ENCODE data around the gene UBE4B. TPM values are rescaled to one million over a fixed set of nuclear protein-coding genes. Genes with fewer than 3 reads are reported as not detected.

The UBE4B gene
- total and polyA plus RNA-seq, 2 of the 13 experiments (the other 11 are each of a cell fraction or from before 2014, with no cell fraction given), result 15.2 to 24.8 TPM

- TF ChIP-seq ZNF770 (CRISPR knock-in tag; IDR thresholded peaks at IDR 0.05) (peak; percentile 52; the same call in 1 of the 2 replicates), SMAD3 (CRISPR knock-in tag; IDR thresholded peaks at IDR 0.05) (no peak), MBD4 (IDR thresholded peaks at IDR 0.05; ENCODE audit: borderline replicate concordance, low read length) (no peak), ZNF33A (CRISPR knock-in tag; IDR thresholded peaks at IDR 0.05; ENCODE audit: borderline replicate concordance) (0 out of 2 replicates have a peak, but pooled peaks have one; percentile 55), TEAD3 (CRISPR knock-in tag; optimal IDR thresholded peaks at IDR 0.05; ENCODE audit: borderline replicate concordance) (peak; percentile 37), SRSF9 (IDR thresholded peaks at IDR 0.05; ENCODE audit: borderline replicate concordance, insufficient read depth, low read depth, low read length, poor library complexity, severe bottlenecking) (no peak), ADNP (CRISPR knock-in tag; IDR thresholded peaks at IDR 0.05) (no peak), THAP8 (CRISPR knock-in tag; IDR thresholded peaks at IDR 0.05; ENCODE audit: borderline replicate concordance) (no peak), JDP2 (CRISPR knock-in tag; IDR thresholded peaks at IDR 0.05; ENCODE audit: borderline replicate concordance) (no peak; the same call in 1 of the 2 replicates), HHEX (CRISPR knock-in tag; IDR thresholded peaks at IDR 0.05) (no peak), KLF16 (CRISPR knock-in tag; IDR thresholded peaks at IDR 0.05) (peak in 1 of 2 experiments; percentile 84; a peak in 2 of 4 replicates), KDM3A (CRISPR knock-in tag; IDR thresholded peaks at IDR 0.05; ENCODE audit: low read depth) (peak; percentile 94; the same call in 1 of the 2 replicates), PAXIP1 (CRISPR knock-in tag; conservative IDR thresholded peaks at IDR 0.05) (peak; percentile 49; the same call in 1 of the 2 replicates), BORCS8-MEF2B (CRISPR knock-in tag; IDR thresholded peaks at IDR 0.05) (peak; percentile 84), EED (CRISPR knock-in tag; IDR thresholded peaks at IDR 0.05) (no peak), ZNF816 (CRISPR knock-in tag; IDR thresholded peaks at IDR 0.05; ENCODE audit: borderline replicate concordance) (peak; percentile 56), ZNF280D (CRISPR knock-in tag; IDR thresholded peaks at IDR 0.05) (peak; percentile 72; the same call in 1 of the 2 replicates), REXO4 (CRISPR knock-in tag; IDR thresholded peaks at IDR 0.05; ENCODE audit: borderline replicate concordance) (no peak)
Observed at GRCh38 chr1:10209905-10210810, 177.4 kb downstream of the UBE4B start, which contains the start of gene KIF1B (continued).

Measured in HepG2 (cell line).